ENCODE results near the gene NFATC2. TPM values are rescaled to one million over a fixed set of nuclear protein-coding genes. Genes with fewer than 3 reads are reported as not detected.
A peak's percentile ranks its signal among the peaks of the same experiment; 100 is the strongest.

NFATC2 gene
- total and polyA plus RNA-seq, 2 of the 4 experiments (the other 2 are of a cell fraction), result 0.18 to 0.38 TPM

DNA sequence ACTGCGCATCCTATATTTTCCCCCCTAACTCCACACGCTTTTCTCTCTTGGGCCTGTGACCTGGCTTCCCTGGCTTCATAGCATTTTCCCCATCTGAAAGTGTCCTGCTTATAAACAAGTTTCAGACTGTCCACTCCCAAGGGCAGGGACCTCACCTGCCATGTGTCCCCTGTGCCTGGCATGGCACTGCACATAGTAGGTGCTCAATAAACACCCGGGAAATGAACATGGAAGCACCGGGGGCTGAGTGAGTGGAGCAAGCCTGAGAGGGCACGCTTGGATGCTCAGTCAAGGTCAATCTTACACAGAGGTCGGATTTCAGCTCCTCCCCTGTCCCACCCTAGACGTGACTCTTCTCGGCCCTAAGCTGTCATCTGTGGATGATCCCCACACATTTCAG lies 96.9 kb downstream of the NFATC2 start:
- Histone ChIP-seq H2BK5ac (ENCODE audit: low read depth, low read length, poor library complexity, severe bottlenecking) (no peak overlapping the region), H4K8ac (ENCODE audit: low read depth in 2 of 2, low read length in 2 of 2) (no peak overlapping the region; a peak in 1 of 4 replicates), H4K5ac (ENCODE audit: low read depth, low read length) (no peak overlapping the region), H4K20me1 (ENCODE audit: insufficient read depth, low read length) (no peaks in the 10 kb centered on the region; the same call in 1 of the 2 replicates), H2AFZ (replicated peaks; ENCODE audit: low read length, poor library complexity) (no peak overlapping the region), H3K79me1 (ENCODE audit: low read depth in 1 of 2, low read length in 2 of 2) (peaks cover 0 to 6% of the 10 kb centered on the region in 2 experiments; a peak in 1 of 4 replicates), H4K91ac (ENCODE audit: insufficient read depth, low read depth, low read length) (peak overlapping the region; percentile 37; the same call in 1 of the 2 replicates), H3K18ac (ENCODE audit: low read depth, low read length) (peak overlapping the region; percentile 43; the same call in 1 of the 2 replicates), H2BK20ac (ENCODE audit: low read depth, low read length) (peak overlapping the region; percentile 60; the same call in 1 of the 2 replicates), H2AK5ac (ENCODE audit: low read depth, low read length) (peak overlapping the region; percentile 91), H2AK9ac (replicated peaks; ENCODE audit: low read depth, low read length, poor library complexity) (no peak overlapping the region), H3K56ac (ENCODE audit: extremely low read depth, insufficient read depth, low read length) (no peak overlapping the region), H3K14ac (replicated peaks; ENCODE audit: low read depth, low read length) (0 out of 2 replicates have a peak overlapping the region, but pooled peaks have one; percentile 51), H3K9me1 (ENCODE audit: insufficient read depth, low read length) (peaks cover 12% of the 10 kb centered on the region; the same call in 1 of the 2 replicates), H3K27ac (ENCODE audit: insufficient read depth, low read length) (no peak overlapping the region), H3K9ac (ENCODE audit: low read depth, low read length) (no peak overlapping the region), H2BK120ac (ENCODE audit: low read depth, low read length) (peak overlapping the region; percentile 64; the same call in 1 of the 2 replicates), H3K9me3 (ENCODE audit: control insufficient read depth, insufficient read depth, low read length) (no peaks in the 10 kb centered on the region), H2BK15ac (ENCODE audit: low read depth, low read length) (peak overlapping the region; percentile 45; the same call in 1 of the 3 replicates), H3K4me1 (ENCODE audit: control insufficient read depth, insufficient read depth, low read length) (peaks cover 12% of the 10 kb centered on the region), H3K4ac (ENCODE audit: low read depth, low read length) (peak overlapping the region; percentile 63), H3K4me2 (ENCODE audit: low read depth, low read length) (no peak overlapping the region), H3K4me3 (ENCODE audit: insufficient read depth, low read depth, low read length) (no peak overlapping the region), H3K23ac (ENCODE audit: low read depth, low read length) (no peak overlapping the region), H3K36me3 (ENCODE audit: control insufficient read depth, insufficient read depth, low read length) (no peaks in the 10 kb centered on the region), H3K27me3 (ENCODE audit: control insufficient read depth, insufficient read depth, low read length) (no peaks in the 10 kb centered on the region)
- 86% methylated on average over 6 of the region's 8 CpGs; no CpG with 5 or more reads in 1 of the 2 experiments for WGBS, 2 experiments (ENCODE audit: extremely low coverage in 2 of 2, insufficient read length in 1 of 2)
- CTCF ChIA-PET, result interaction anchor here (1.5 kb wide), 1 partner anchor 60 kb away, joined by 3 read pairs; no protein-coding TSS in a partner anchor
- no peak for TF ChIP-seq RFX5 (IDR thresholded peaks at IDR 0.05; ENCODE audit: low read depth, low read length)
- TF ChIP-seq NFE2L2 (IDR thresholded peaks at IDR 0.05; ENCODE audit: low read depth, low read length), result no peak
- no peak for TF ChIP-seq RAD21 (IDR thresholded peaks at IDR 0.05; ENCODE audit: low read length)
- TF ChIP-seq CTCF (conservative IDR thresholded peaks at IDR 0.05; ENCODE audit: low read depth, low read length), result no peak
- no peak for TF ChIP-seq MXI1 (IDR thresholded peaks at IDR 0.05; ENCODE audit: borderline replicate concordance, low read depth, low read length)
- no peak for TF ChIP-seq FOS (IDR thresholded peaks at IDR 0.05; ENCODE audit: low read depth, low read length)
- no peak for TF ChIP-seq MAZ (IDR thresholded peaks at IDR 0.05; ENCODE audit: borderline replicate concordance, low read depth, low read length)
- no peak for DNase-seq
- ATAC-seq (ENCODE audit: low read depth), result no peak
- intact Hi-C loops (cut with micrococcal nuclease), result no loop called here
- dilution Hi-C loops (cut with HindIII; ENCODE audit: low sequenced_read_pairs, unreplicated experiment), result no loop called here
- POLR2A ChIA-PET (ENCODE audit: unreplicated experiment), result no interaction called here
- no TSS peak for BruUV-seq (replicated peaks)
- in situ Hi-C loops (cut with MboI; ENCODE audit: low sequenced_read_pairs), result no loop called here

All from IMR-90 (cell line).